Measurements from ENCODE around the gene DMD. TPM values are rescaled to one million over a fixed set of nuclear protein-coding genes. Genes with fewer than 3 reads are reported as not detected.

DMD gene
- polyA plus RNA-seq, 3 donors = 0.23 TPM; not detected in 2

DNA sequence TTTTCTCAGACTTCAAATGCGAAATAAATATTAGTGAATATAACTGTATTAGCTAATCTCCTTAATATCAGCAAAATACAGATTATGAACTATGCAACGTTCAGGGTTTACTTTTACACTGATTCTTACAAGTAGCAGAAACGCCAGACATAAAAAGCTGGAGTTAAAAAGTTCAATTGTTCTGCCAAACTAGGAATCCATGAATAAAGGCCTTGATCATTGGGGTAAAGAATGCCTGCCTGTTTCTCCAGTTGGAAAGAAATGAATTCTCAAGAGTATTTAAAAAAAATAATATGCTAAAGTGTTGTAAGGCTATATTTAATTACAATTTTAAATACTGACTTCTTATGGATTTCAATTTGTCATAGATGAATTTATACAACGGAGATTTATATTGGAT lies 612.2 kb downstream of the DMD start:
- no peak for DNase-seq
- Histone ChIP-seq H3K36me3 (replicated peaks in 1 of 2; ENCODE audit: control insufficient read depth in 1 of 2, insufficient read depth in 2 of 2, low read length in 2 of 2) (no peaks in the 10 kb centered on the region), H3K4me2 (replicated peaks; ENCODE audit: extremely low read depth, low read length, poor library complexity, severe bottlenecking) (no peak overlapping the region), H3K27ac (ENCODE audit: low read depth in 1 of 2, low read length in 2 of 2) (no peak overlapping the region), H3K4me1 (ENCODE audit: control insufficient read depth in 1 of 2, insufficient read depth in 2 of 2, low read length in 2 of 2) (no peaks in the 10 kb centered on the region), H3K9me3 (replicated peaks in 1 of 2; ENCODE audit: control insufficient read depth in 1 of 2, insufficient read depth in 1 of 2, low read length in 2 of 2) (no peaks in the 10 kb centered on the region), H4K20me1 (ENCODE audit: insufficient read depth, low read length) (no peaks in the 10 kb centered on the region), H2AFZ (ENCODE audit: insufficient read depth, low read depth, low read length, poor library complexity, severe bottlenecking) (no peak overlapping the region), H3K9ac (ENCODE audit: insufficient read depth, low read length, poor library complexity, severe bottlenecking) (no peak overlapping the region), H3K4me3 (replicated peaks in 1 of 3; ENCODE audit: low read depth in 2 of 3, low read length in 3 of 3) (no peak overlapping the region), H3K79me2 (ENCODE audit: insufficient read depth, low read length) (no peaks in the 10 kb centered on the region), H3K27me3 (ENCODE audit: control insufficient read depth in 2 of 2, insufficient read depth in 2 of 2, low read length in 2 of 2) (no peaks in the 10 kb centered on the region)
- Mint-ChIP-seq H3K4me1 (no peaks in the 10 kb centered on the region), H3K27me3 (ENCODE audit: low read depth in 3 of 3) (no peaks in the 10 kb centered on the region), H3K4me3 (no peak overlapping the region), H3K9me3 (peaks cover 0 to 2% (median 0%) of the 10 kb centered on the region in 7 donors), H3K27ac (no peak overlapping the region), H3K36me3 (no peaks in the 10 kb centered on the region)
- TF ChIP-seq CTCF (IDR thresholded peaks at IDR 0.05) = no peak
- WGBS (ENCODE audit: insufficient coverage) = no CpG with 5 or more reads among the region's 4 CpGs
- intact Hi-C loops (cut with micrococcal nuclease) = no loop called here

DNA sequence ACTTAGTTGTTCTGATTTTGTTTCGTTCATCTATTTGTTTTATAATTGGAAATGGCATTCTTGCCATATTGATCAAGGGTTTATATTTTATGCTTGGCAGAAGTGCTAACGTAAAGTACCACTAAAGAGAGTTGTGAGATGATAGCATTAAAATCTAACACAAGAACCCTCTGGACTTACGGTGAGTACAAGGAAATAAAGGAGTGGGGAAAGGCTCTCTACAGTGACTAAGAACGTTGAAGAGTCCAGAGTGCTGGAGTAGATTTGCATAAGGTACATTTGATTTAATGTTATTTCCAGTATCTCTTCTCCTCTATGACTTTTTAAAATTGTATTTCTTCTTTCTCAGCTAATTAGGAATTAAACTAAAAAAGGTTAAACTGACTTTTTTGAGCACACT lies 612.6 kb downstream of the DMD start:
- no CpG with 5 or more reads among the region's 4 CpGs for WGBS (ENCODE audit: insufficient coverage)
- H3K27ac Mint-ChIP-seq = no peak overlapping the region

More for the DNA sequence above, 612.6 kb downstream of the DMD start:
- no peak for DNase-seq
- H3K9me3 Mint-ChIP-seq = peaks cover 0 to 2% (median 0%) of the 10 kb centered on the region in 7 donors
- Histone ChIP-seq H3K27ac (ENCODE audit: low read depth in 1 of 2, low read length in 2 of 2) (no peak overlapping the region), H3K9me3 (replicated peaks in 1 of 2; ENCODE audit: control insufficient read depth in 1 of 2, insufficient read depth in 1 of 2, low read length in 2 of 2) (no peaks in the 10 kb centered on the region), H3K36me3 (replicated peaks in 1 of 2; ENCODE audit: control insufficient read depth in 1 of 2, insufficient read depth in 2 of 2, low read length in 2 of 2) (no peaks in the 10 kb centered on the region), H3K9ac (ENCODE audit: insufficient read depth, low read length, poor library complexity, severe bottlenecking) (no peak overlapping the region), H3K27me3 (ENCODE audit: control insufficient read depth in 2 of 2, insufficient read depth in 2 of 2, low read length in 2 of 2) (no peaks in the 10 kb centered on the region), H3K79me2 (ENCODE audit: insufficient read depth, low read length) (no peaks in the 10 kb centered on the region), H3K4me1 (ENCODE audit: control insufficient read depth in 1 of 2, insufficient read depth in 2 of 2, low read length in 2 of 2) (no peaks in the 10 kb centered on the region), H3K4me2 (replicated peaks; ENCODE audit: extremely low read depth, low read length, poor library complexity, severe bottlenecking) (no peak overlapping the region), H2AFZ (ENCODE audit: insufficient read depth, low read depth, low read length, poor library complexity, severe bottlenecking) (no peak overlapping the region), H4K20me1 (ENCODE audit: insufficient read depth, low read length) (no peaks in the 10 kb centered on the region), H3K4me3 (replicated peaks in 1 of 3; ENCODE audit: low read depth in 2 of 3, low read length in 3 of 3) (no peak overlapping the region)
- no peak for TF ChIP-seq CTCF (IDR thresholded peaks at IDR 0.05)
- H3K4me3 Mint-ChIP-seq = no peak overlapping the region
- H3K27me3 Mint-ChIP-seq (ENCODE audit: low read depth in 3 of 3) = no peaks in the 10 kb centered on the region
- intact Hi-C loops (cut with micrococcal nuclease) = no loop called here
- no peaks in the 10 kb centered on the region for H3K4me1 Mint-ChIP-seq
- H3K36me3 Mint-ChIP-seq = no peaks in the 10 kb centered on the region

All from CD14-positive monocyte (primary cell).